ENCODE results near the gene SLC1A5. TPM values are rescaled to one million over a fixed set of nuclear protein-coding genes. Genes with fewer than 3 reads are reported as not detected.

SLC1A5 gene
- total RNA-seq, 3 donors from 2014 or later (not counting 1 experiment from before 2014, with no cell fraction given) = 11.2 to 23.1 (median 18.9) TPM

DNA sequence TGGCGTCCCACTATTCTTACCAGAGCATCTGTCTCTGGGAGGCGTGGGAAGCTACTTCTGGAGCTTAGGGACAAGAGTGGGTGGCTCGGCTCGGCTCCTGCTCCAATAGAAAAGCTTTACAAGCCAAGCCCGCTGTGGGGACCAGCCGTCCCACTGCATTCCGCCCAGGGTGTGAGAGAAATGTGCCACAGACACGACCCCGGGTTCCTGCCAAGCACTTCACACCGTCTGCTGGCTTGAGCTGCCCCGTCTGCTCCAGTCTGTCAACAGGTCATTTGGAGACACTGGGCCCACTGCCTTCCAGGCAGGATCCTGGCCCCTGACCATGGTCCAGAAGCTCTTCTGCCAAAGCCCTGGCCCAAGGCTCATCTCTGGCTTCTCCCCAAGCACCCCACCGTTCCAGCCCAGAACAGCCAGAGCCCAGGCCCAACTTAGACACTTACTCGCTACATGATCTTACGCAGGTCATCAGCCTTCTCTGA, 49.1 kb downstream of the SLC1A5 start:
- TF ChIP-seq, protein P1, sequence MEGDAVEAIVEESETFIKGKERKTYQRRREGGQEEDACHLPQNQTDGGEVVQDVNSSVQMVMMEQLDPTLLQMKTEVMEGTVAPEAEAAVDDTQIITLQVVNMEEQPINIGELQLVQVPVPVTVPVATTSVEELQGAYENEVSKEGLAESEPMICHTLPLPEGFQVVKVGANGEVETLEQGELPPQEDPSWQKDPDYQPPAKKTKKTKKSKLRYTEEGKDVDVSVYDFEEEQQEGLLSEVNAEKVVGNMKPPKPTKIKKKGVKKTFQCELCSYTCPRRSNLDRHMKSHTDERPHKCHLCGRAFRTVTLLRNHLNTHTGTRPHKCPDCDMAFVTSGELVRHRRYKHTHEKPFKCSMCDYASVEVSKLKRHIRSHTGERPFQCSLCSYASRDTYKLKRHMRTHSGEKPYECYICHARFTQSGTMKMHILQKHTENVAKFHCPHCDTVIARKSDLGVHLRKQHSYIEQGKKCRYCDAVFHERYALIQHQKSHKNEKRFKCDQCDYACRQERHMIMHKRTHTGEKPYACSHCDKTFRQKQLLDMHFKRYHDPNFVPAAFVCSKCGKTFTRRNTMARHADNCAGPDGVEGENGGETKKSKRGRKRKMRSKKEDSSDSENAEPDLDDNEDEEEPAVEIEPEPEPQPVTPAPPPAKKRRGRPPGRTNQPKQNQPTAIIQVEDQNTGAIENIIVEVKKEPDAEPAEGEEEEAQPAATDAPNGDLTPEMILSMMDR (IDR thresholded peaks at IDR 0.05) = no peak
- H3K4me1 ChIP-seq (ENCODE audit: control insufficient read depth, insufficient read depth, low read length) = peaks cover 10% of the 10 kb centered on the region
- WGBS (ENCODE audit: insufficient coverage) = 94% methylated on average over 14 of the region's 14 CpGs
- no peaks in the 10 kb centered on the region for H3K27me3 Mint-ChIP-seq (ENCODE audit: low read depth in 2 of 2)
- no peak overlapping the region for H3K27ac ChIP-seq (ENCODE audit: low read length)
- intact Hi-C loops (cut with micrococcal nuclease) = no loop called here
- no peaks in the 10 kb centered on the region for H3K36me3 Mint-ChIP-seq
- H3K4me1 Mint-ChIP-seq = peaks cover 33 to 44% of the 10 kb centered on the region in 2 donors
- no peak overlapping the region for H3K4me3 Mint-ChIP-seq
- H3K36me3 ChIP-seq (ENCODE audit: control insufficient read depth, insufficient read depth, low read length) = peaks cover 28% of the 10 kb centered on the region
- H3K9me3 ChIP-seq (ENCODE audit: control insufficient read depth, insufficient read depth, low read length) = no peaks in the 10 kb centered on the region
- H3K27ac Mint-ChIP-seq = peak overlapping the region in 1 of 2 donors; percentile 72
- ATAC-seq (no peak), DNase-seq (no peak)
- H3K9me3 Mint-ChIP-seq = no peaks in the 10 kb centered on the region
- H3K27me3 ChIP-seq (ENCODE audit: control insufficient read depth, insufficient read depth, low read length) = no peaks in the 10 kb centered on the region
- H3K4me3 ChIP-seq (ENCODE audit: low read length) = no peak overlapping the region

DNA sequence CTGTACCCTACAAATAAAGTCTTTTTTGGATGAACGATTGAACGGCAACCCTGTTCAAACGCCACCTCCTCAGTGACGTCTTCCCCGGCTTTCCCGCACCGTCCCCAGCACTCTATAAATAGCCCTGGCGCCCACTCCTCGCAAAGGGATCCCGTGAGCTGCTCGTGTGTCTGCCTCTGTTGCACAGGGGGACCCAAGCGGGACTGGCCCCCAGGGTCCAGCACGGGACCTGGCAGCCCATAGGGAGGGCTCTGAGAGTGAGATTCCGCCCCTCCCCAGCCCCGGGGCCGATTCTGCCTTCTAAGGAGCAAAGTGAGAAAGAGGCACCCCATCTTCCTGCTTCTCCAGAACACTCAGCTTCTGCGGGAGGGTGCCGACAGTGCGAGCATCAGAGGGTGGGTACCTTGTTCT, 50.6 kb downstream of the SLC1A5 start:
- ATAC-seq (no peak), DNase-seq (no peak)
- Histone ChIP-seq H3K4me1 (ENCODE audit: control insufficient read depth, insufficient read depth, low read length) (peaks cover 6% of the 10 kb centered on the region), H3K4me3 (ENCODE audit: low read length) (no peak overlapping the region), H3K27ac (ENCODE audit: low read length) (no peak overlapping the region), H3K36me3 (ENCODE audit: control insufficient read depth, insufficient read depth, low read length) (peaks cover 37% of the 10 kb centered on the region), H3K9me3 (ENCODE audit: control insufficient read depth, insufficient read depth, low read length) (no peaks in the 10 kb centered on the region), H3K27me3 (ENCODE audit: control insufficient read depth, insufficient read depth, low read length) (no peaks in the 10 kb centered on the region)
- intact Hi-C loops (cut with micrococcal nuclease) = no loop called here
- no peaks in the 10 kb centered on the region for H3K9me3 Mint-ChIP-seq
- no peaks in the 10 kb centered on the region for H3K36me3 Mint-ChIP-seq
- no peak overlapping the region for H3K27ac Mint-ChIP-seq
- peaks cover 29 to 37% of the 10 kb centered on the region in 2 donors for H3K4me1 Mint-ChIP-seq
- H3K27me3 Mint-ChIP-seq (ENCODE audit: low read depth in 2 of 2) = no peaks in the 10 kb centered on the region
- TF ChIP-seq, protein P1 (IDR thresholded peaks at IDR 0.05) = no peak
- H3K4me3 Mint-ChIP-seq = no peak overlapping the region
- 94% methylated on average over 19 of the region's 19 CpGs for WGBS (ENCODE audit: insufficient coverage)

DNA sequence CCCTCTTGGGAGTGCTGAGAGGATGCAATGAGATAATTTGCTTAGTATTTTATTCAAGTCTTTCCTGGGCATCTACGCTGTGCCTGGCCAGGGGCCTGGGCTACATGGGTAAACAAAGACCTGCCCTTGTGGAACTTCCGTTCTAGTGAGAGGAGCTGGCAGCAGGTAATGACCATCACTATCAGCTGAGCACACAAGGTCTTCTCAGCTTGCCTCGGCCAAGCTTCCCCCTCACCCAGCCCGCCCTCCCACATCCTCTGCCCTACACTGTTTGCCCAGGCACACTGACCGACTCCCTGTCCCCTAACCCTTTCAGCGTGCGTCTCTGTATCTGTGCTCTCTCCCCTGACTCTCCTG, 51.1 kb downstream of the SLC1A5 start:
- no peaks in the 10 kb centered on the region for H3K36me3 Mint-ChIP-seq
- H3K9me3 Mint-ChIP-seq = no peaks in the 10 kb centered on the region
- Histone ChIP-seq H3K27ac (ENCODE audit: low read length) (no peak overlapping the region), H3K4me1 (ENCODE audit: control insufficient read depth, insufficient read depth, low read length) (peaks cover 11% of the 10 kb centered on the region), H3K36me3 (ENCODE audit: control insufficient read depth, insufficient read depth, low read length) (peaks cover 42% of the 10 kb centered on the region), H3K4me3 (ENCODE audit: low read length) (no peak overlapping the region), H3K9me3 (ENCODE audit: control insufficient read depth, insufficient read depth, low read length) (no peaks in the 10 kb centered on the region), H3K27me3 (ENCODE audit: control insufficient read depth, insufficient read depth, low read length) (no peaks in the 10 kb centered on the region)
- H3K4me1 Mint-ChIP-seq = peaks cover 25 to 33% of the 10 kb centered on the region in 2 donors
- ATAC-seq (no peak), DNase-seq (no peak)
- TF ChIP-seq, protein P1 (IDR thresholded peaks at IDR 0.05) = no peak
- intact Hi-C loops (cut with micrococcal nuclease) = no loop called here
- H3K4me3 Mint-ChIP-seq = no peak overlapping the region
- no peak overlapping the region for H3K27ac Mint-ChIP-seq
- WGBS (ENCODE audit: insufficient coverage) = 93% methylated on average over 7 of the region's 7 CpGs
- no peaks in the 10 kb centered on the region for H3K27me3 Mint-ChIP-seq (ENCODE audit: low read depth in 2 of 2)

All from natural killer cell (primary cell).